ENCODE results near the gene ELAVL1.

GRCh38 chr19:8001651-8001994 lies 3.8 kb downstream of the ELAVL1 start:
- TF ChIP-seq, protein P1, sequence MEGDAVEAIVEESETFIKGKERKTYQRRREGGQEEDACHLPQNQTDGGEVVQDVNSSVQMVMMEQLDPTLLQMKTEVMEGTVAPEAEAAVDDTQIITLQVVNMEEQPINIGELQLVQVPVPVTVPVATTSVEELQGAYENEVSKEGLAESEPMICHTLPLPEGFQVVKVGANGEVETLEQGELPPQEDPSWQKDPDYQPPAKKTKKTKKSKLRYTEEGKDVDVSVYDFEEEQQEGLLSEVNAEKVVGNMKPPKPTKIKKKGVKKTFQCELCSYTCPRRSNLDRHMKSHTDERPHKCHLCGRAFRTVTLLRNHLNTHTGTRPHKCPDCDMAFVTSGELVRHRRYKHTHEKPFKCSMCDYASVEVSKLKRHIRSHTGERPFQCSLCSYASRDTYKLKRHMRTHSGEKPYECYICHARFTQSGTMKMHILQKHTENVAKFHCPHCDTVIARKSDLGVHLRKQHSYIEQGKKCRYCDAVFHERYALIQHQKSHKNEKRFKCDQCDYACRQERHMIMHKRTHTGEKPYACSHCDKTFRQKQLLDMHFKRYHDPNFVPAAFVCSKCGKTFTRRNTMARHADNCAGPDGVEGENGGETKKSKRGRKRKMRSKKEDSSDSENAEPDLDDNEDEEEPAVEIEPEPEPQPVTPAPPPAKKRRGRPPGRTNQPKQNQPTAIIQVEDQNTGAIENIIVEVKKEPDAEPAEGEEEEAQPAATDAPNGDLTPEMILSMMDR (IDR thresholded peaks at IDR 0.05) = no peak
- no peak for TF ChIP-seq POLR2A (IDR thresholded peaks at IDR 0.05)

Measured in adrenal gland (tissue), 5 donors.